Parathyroid adenoma (tissue), 2 donors: Measurements from ENCODE around the gene SRRM1.
"Not testable (repeated sequence)": the region's sequence is repeated elsewhere in the genome, so short reads cannot be mapped to it uniquely, and the experiment has no call there.

ENCODE experiments used
- H2AFZ ChIP-seq: fragments of 300-600 bp; sonication (generic); one replicate; pipeline ENCODE4 v1.7.0; 2017; ENCODE audit warnings: antibody characterized with exemption, mild to moderate bottlenecking
- H3K27ac ChIP-seq: fragments of 300-600 bp; sonication (generic); one replicate; pipeline ENCODE4 v1.7.0; 2017
- H3K27me3 ChIP-seq: fragments of 300-600 bp; sonication (generic); one replicate; pipeline ENCODE4 v1.7.0; 2017; ENCODE audit warnings: low read length; ENCODE audit not compliant: control insufficient read depth, insufficient read depth
- H3K36me3 ChIP-seq: fragments of 300-600 bp; sonication (generic); one replicate; pipeline ENCODE4 v1.7.0; 2017; ENCODE audit warnings: low read length; ENCODE audit not compliant: control insufficient read depth, insufficient read depth
- H3K4me1 ChIP-seq: fragments of 300-600 bp; sonication (generic); one replicate; pipeline ENCODE4 v1.7.0; 2017; ENCODE audit warnings: control low read depth
- H3K4me2 ChIP-seq: fragments of 300-600 bp; sonication (generic); one replicate; pipeline ENCODE4 v1.7.0; 2017; ENCODE audit warnings: low read length
- H3K4me3 ChIP-seq: fragments of 300-600 bp; sonication (generic); one replicate; pipeline ENCODE4 v1.7.0; 2017; ENCODE audit warnings: low read depth, low read length
- H3K79me2 ChIP-seq: fragments of 300-600 bp; sonication (generic); one replicate; pipeline ENCODE4 v1.7.0; 2017; ENCODE audit warnings: control low read depth
- H3K9ac ChIP-seq: fragments of 300-600 bp; sonication (generic); one replicate; pipeline ENCODE4 v1.7.0; 2017; ENCODE audit warnings: mild to moderate bottlenecking
- H3K9me3 ChIP-seq: fragments of 300-600 bp; sonication (generic); one replicate; pipeline ENCODE4 v1.7.0; 2017; ENCODE audit warnings: low read length; ENCODE audit not compliant: control insufficient read depth
- CTCF ChIP-seq: fragments of 300-600 bp; sonication (generic); IDR thresholded peaks from one replicate; pipeline ENCODE4 v1.7.0; 2017; ENCODE audit warnings: antibody characterized with exemption, mild to moderate bottlenecking
- donor health status: primary hyperparathyroidism.

The SRRM1 gene

DNA sequence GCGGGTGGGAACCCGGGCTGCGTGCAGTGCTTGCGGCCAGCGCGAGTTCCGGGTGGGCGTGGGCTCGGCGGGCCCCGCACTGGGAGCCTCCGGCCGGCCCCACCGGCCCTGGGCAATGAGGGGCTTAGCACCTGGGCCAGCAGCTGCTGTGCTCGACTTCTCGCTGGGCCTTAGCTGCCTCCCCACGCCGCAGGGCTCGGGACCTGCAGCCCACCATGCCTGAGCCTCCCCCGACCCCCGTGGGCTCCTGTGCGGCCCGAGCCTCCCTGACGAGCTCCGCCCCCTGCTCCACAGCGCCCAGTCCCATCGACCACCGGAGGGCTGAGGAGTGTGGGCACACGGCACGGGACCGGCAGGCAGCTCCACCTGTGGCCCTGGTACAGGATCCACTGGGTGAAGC is 78.4 kb downstream of the SRRM1 start:
- no peak overlapping the region for H3K4me3 ChIP-seq
- H3K27me3 ChIP-seq: no peaks in the 10 kb centered on the region
- no peak overlapping the region for H3K9ac ChIP-seq
- no peaks in the 10 kb centered on the region for H3K4me1 ChIP-seq
- no peak overlapping the region for H3K4me2 ChIP-seq
- no peak overlapping the region for H3K27ac ChIP-seq
- H3K79me2 ChIP-seq: no peaks in the 10 kb centered on the region
- H3K9me3 ChIP-seq: no peaks in the 10 kb centered on the region
- TF ChIP-seq CTCF: no peak
- no peaks in the 10 kb centered on the region for H3K36me3 ChIP-seq
- H2AFZ ChIP-seq: no peak overlapping the region

- H3K4me2 ChIP-seq, H3K79me2 ChIP-seq, H3K27me3 ChIP-seq, H3K4me1 ChIP-seq, H3K36me3 ChIP-seq, H3K4me3 ChIP-seq, H3K27ac ChIP-seq, H2AFZ ChIP-seq, H3K9me3 ChIP-seq, H3K9ac ChIP-seq: not testable (repeated sequence)
Measured at GRCh38 chr1:24722073-24723035, 79.3 kb downstream of the SRRM1 start.
